Liver (tissue), 9 donors: ENCODE measurements around the gene LURAP1L. TPM values are rescaled to one million over a fixed set of nuclear protein-coding genes. Genes with fewer than 3 reads are reported as not detected.

Experiments
- DNase-seq: peaks from one replicate; pipeline ENCODE4 v3.0.0-alpha.2; 2017; ENCODE audit warnings: low spot score
- H3K27ac ChIP-seq, 2 donors: one replicate each; pipeline ENCODE4 v1.7.0; 2013; ENCODE audit warnings: inconsistent platforms in 2 of 2, low read length in 2 of 2, control low read depth in 1 of 2, low read depth in 1 of 2, mild to moderate bottlenecking in 1 of 2
- H3K27me3 ChIP-seq, 4 donors: one replicate each; pipeline versions ENCODE4 v1.6.1 to v1.7.0; 2013; ENCODE audit warnings: low read length in 3 of 4, inconsistent platforms in 1 of 4, mild to moderate bottlenecking in 1 of 4, moderate library complexity in 1 of 4; ENCODE audit not compliant: control insufficient read depth in 4 of 4, insufficient read depth in 4 of 4
- H3K36me3 ChIP-seq, 4 donors: one replicate each; pipeline versions ENCODE4 v1.6.1 to v1.7.0; 2013; ENCODE audit warnings: low read length in 3 of 4, mild to moderate bottlenecking in 3 of 4, low read depth in 1 of 4, moderate library complexity in 1 of 4; ENCODE audit not compliant: control insufficient read depth in 4 of 4, insufficient read depth in 3 of 4
- H3K4me1 ChIP-seq, 4 donors: one replicate each; pipeline versions ENCODE4 v1.6.1 to v1.7.0; 2013; ENCODE audit warnings: low read length in 3 of 4, mild to moderate bottlenecking in 3 of 4, moderate library complexity in 1 of 4; ENCODE audit not compliant: control insufficient read depth in 4 of 4, insufficient read depth in 4 of 4
- H3K4me3 ChIP-seq, 3 donors: one replicate each; pipeline versions ENCODE4 v1.6.1 to v1.7.0; 2013; ENCODE audit warnings: low read length in 3 of 3, control low read depth in 1 of 3, low read depth in 1 of 3, mild to moderate bottlenecking in 1 of 3
- H3K9ac ChIP-seq, 2 donors: one replicate each; pipeline ENCODE4 v1.7.0; 2013; ENCODE audit warnings: low read length in 2 of 2, mild to moderate bottlenecking in 2 of 2, moderate library complexity in 2 of 2, control low read depth in 1 of 2, low read depth in 1 of 2
- H3K9me3 ChIP-seq, 4 donors: one replicate each; pipeline versions ENCODE4 v1.6.1 to v1.7.0; 2013; ENCODE audit warnings: low read length in 3 of 4; ENCODE audit not compliant: control insufficient read depth in 4 of 4
- EGR1 ChIP-seq, 2 donors: IDR thresholded peaks; 2 replicates each; pipeline ENCODE4 v1.6.1; 2016 to 2018; ENCODE audit warnings: antibody characterized with exemption in 2 of 2, low read depth in 2 of 2
- FOXA1 ChIP-seq: IDR thresholded peaks from 2 replicates; pipeline ENCODE4 v1.6.1; 2016; ENCODE audit warnings: antibody characterized with exemption
- FOXA2 ChIP-seq: IDR thresholded peaks from 2 replicates; pipeline ENCODE4 v1.6.1; 2016; ENCODE audit warnings: antibody characterized with exemption
- GABPA ChIP-seq, 2 donors: IDR thresholded peaks in 1 of 2; conservative IDR thresholded peaks in 1 of 2; 2 replicates each; pipeline ENCODE4 v1.6.1; 2016; ENCODE audit warnings: antibody characterized with exemption in 2 of 2, mild to moderate bottlenecking in 1 of 2, moderate library complexity in 1 of 2
- HNF4A ChIP-seq, 2 donors: conservative IDR thresholded peaks; 2 replicates each; pipeline ENCODE4 v1.6.1; 2016; ENCODE audit warnings: antibody characterized with exemption in 2 of 2, mild to moderate bottlenecking in 2 of 2
- HNF4G ChIP-seq: IDR thresholded peaks from 2 replicates; pipeline ENCODE4 v1.6.1; 2016; ENCODE audit warnings: antibody characterized with exemption
- JUND ChIP-seq, 2 donors: IDR thresholded peaks; 2 replicates each; pipeline ENCODE4 v1.6.1; 2016; ENCODE audit warnings: antibody characterized with exemption in 2 of 2
- NR2F2 ChIP-seq: IDR thresholded peaks from 2 replicates; pipeline ENCODE4 v1.6.1; 2016; ENCODE audit warnings: antibody characterized with exemption
- RAD21 ChIP-seq, 2 donors: IDR thresholded peaks; 2 replicates each; pipeline ENCODE4 v1.6.1; 2016; ENCODE audit warnings: antibody characterized with exemption in 2 of 2, mild to moderate bottlenecking in 2 of 2
- RXRA ChIP-seq, 2 donors: IDR thresholded peaks; 2 replicates each; pipeline ENCODE4 v1.6.1; 2017 to 2018; ENCODE audit warnings: antibody characterized with exemption in 2 of 2, mild to moderate bottlenecking in 1 of 2
- SP1 ChIP-seq: IDR thresholded peaks from 2 replicates; pipeline ENCODE4 v1.6.1; 2018; ENCODE audit warnings: antibody characterized with exemption, mild to moderate bottlenecking
- TAF1 ChIP-seq: conservative IDR thresholded peaks from 2 replicates; pipeline ENCODE4 v1.6.1; 2016; ENCODE audit warnings: antibody characterized with exemption, mild to moderate bottlenecking
- YY1 ChIP-seq: IDR thresholded peaks from 2 replicates; pipeline ENCODE4 v1.6.1; 2016; ENCODE audit warnings: antibody characterized with exemption, mild to moderate bottlenecking
- WGBS: extraction: QIAGEN DNeasy Blood & Tissue Kit; methylation state at CpG from one replicate; pipeline ENCODE4 v1.1.7; 2013; 5-methylcytosine and 5-hydroxymethylcytosine counted together
- polyA plus RNA-seq, 2 donors: library from polyadenylated mRNA; stranded (reverse) in 1 of 2; unstranded in 1 of 2; fragments of 200-250 nt in 1 of 2; fragments of >200 nt in 1 of 2; fragmentation: Nextera tagmentation in 1 of 2; extraction: Ambion mirVana in 1 of 2; gene quantifications; one replicate each; pipeline versions ENCODE4 v1.2.1 to v1.2.3, GENCODE V29; 2013 to 2015
- total RNA-seq, 2 donors: library from RNA; depleted of rRNA; stranded (reverse); fragments of >200 nt; gene quantifications; one replicate each; pipeline ENCODE4 v1.2.3, GENCODE V29; 2014
- TF ChIP-seq, protein P1 (sequence below): IDR thresholded peaks from 2 replicates; pipeline ENCODE4 v1.6.1; 2016; ENCODE audit warnings: antibody characterized with exemption, mild to moderate bottlenecking
- TF ChIP-seq, protein P2 (sequence below): IDR thresholded peaks from 2 replicates; pipeline ENCODE4 v1.6.1; 2016; ENCODE audit warnings: antibody characterized with exemption
- TF ChIP-seq, protein P3 (sequence below): IDR thresholded peaks from 2 replicates; pipeline ENCODE4 v1.6.1; 2016; ENCODE audit warnings: antibody characterized with exemption
- TF ChIP-seq, protein P4 (sequence below): IDR thresholded peaks from 2 replicates; pipeline ENCODE4 v1.6.1; 2016; ENCODE audit warnings: antibody characterized with exemption
- TF ChIP-seq, protein P5 (sequence below): fragments of 150-350 bp; IDR thresholded peaks from 2 replicates; pipeline ENCODE4 v1.5.1; 2017; ENCODE audit warnings: improper control_type of control experiment, low read depth, low read length; ENCODE audit not compliant: missing input control
- donor health status: healthy.
- donor health status: healthy.
- donor health status: healthy.
- donor health status: healthy.
- donor health status: healthy.

The LURAP1L gene
- total and polyA plus RNA-seq, 4 donors, result 4.2 to 18.6 (median 8.9) TPM

DNA sequence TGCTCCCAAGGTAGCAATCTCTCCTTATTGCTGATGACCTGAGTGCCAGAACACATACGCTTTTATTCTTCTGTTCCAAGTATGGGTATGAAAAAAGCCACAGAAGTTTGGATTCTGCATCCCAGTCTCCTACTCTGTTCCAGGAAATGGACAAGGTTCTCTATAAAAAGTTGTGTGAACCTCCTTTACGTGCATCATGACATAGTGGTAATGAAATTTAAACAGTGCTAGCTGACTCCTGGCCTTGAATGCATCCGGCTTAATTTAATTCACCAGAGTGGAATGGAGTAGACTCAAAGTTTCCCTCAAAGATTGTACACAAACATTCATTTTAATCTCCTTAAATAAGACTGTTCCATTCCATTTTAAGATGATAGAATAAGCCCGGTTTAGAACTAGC lies 68.9 kb downstream of the LURAP1L start (continued):
- TF ChIP-seq, protein P1, sequence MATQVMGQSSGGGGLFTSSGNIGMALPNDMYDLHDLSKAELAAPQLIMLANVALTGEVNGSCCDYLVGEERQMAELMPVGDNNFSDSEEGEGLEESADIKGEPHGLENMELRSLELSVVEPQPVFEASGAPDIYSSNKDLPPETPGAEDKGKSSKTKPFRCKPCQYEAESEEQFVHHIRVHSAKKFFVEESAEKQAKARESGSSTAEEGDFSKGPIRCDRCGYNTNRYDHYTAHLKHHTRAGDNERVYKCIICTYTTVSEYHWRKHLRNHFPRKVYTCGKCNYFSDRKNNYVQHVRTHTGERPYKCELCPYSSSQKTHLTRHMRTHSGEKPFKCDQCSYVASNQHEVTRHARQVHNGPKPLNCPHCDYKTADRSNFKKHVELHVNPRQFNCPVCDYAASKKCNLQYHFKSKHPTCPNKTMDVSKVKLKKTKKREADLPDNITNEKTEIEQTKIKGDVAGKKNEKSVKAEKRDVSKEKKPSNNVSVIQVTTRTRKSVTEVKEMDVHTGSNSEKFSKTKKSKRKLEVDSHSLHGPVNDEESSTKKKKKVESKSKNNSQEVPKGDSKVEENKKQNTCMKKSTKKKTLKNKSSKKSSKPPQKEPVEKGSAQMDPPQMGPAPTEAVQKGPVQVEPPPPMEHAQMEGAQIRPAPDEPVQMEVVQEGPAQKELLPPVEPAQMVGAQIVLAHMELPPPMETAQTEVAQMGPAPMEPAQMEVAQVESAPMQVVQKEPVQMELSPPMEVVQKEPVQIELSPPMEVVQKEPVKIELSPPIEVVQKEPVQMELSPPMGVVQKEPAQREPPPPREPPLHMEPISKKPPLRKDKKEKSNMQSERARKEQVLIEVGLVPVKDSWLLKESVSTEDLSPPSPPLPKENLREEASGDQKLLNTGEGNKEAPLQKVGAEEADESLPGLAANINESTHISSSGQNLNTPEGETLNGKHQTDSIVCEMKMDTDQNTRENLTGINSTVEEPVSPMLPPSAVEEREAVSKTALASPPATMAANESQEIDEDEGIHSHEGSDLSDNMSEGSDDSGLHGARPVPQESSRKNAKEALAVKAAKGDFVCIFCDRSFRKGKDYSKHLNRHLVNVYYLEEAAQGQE, result no peak
- TF ChIP-seq JUND (IDR thresholded peaks at IDR 0.05) (no peak), FOXA2 (no peak)

DNA sequence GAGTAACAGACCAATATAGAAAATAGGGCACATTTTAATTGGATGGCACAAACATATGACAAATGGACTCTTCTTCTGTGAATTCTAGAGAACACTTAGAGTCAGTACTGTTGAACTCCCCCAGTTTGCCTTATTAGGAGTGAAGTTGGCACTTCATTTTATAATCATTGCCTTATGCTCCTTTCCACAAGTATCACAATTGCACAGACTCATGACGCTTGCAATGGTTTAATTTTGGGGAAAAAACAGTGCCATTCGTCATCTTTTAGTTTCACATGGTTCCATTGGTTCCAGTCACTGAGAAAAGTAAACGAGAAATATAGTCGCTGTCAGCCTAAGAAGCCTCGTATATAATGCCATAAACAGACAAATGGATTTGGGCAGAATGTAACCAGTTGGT lies 71.2 kb downstream of the LURAP1L start:
- H3K9me3 ChIP-seq, result no peaks in the 10 kb centered on the region
- WGBS, result 75% methylated on average over 5 of the region's 5 CpGs
- H3K4me3 ChIP-seq, result no peak overlapping the region
- H3K36me3 ChIP-seq, result no peaks in the 10 kb centered on the region
- no peak overlapping the region for H3K9ac ChIP-seq
- no peak overlapping the region for H3K27ac ChIP-seq
- H3K27me3 ChIP-seq, result no peaks in the 10 kb centered on the region
- DNase-seq, result no peak
- TF ChIP-seq, protein P2, sequence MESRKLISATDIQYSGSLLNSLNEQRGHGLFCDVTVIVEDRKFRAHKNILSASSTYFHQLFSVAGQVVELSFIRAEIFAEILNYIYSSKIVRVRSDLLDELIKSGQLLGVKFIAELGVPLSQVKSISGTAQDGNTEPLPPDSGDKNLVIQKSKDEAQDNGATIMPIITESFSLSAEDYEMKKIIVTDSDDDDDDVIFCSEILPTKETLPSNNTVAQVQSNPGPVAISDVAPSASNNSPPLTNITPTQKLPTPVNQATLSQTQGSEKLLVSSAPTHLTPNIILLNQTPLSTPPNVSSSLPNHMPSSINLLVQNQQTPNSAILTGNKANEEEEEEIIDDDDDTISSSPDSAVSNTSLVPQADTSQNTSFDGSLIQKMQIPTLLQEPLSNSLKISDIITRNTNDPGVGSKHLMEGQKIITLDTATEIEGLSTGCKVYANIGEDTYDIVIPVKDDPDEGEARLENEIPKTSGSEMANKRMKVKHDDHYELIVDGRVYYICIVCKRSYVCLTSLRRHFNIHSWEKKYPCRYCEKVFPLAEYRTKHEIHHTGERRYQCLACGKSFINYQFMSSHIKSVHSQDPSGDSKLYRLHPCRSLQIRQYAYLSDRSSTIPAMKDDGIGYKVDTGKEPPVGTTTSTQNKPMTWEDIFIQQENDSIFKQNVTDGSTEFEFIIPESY, result no peak
- TF ChIP-seq FOXA2 (no peak), HNF4G (no peak), JUND (IDR thresholded peaks at IDR 0.05) (no peak), RXRA (IDR thresholded peaks at IDR 0.05) (no peak), NR2F2 (no peak), SP1 (no peak), YY1 (no peak), GABPA (IDR thresholded peaks at IDR 0.05 in 1 of 2, conservative IDR thresholded peaks at IDR 0.05 in 1 of 2) (no peak), HNF4A (conservative IDR thresholded peaks at IDR 0.05) (no peak), EGR1 (IDR thresholded peaks at IDR 0.05; ENCODE audit: low read depth in 2 of 2) (no peak), RAD21 (IDR thresholded peaks at IDR 0.05) (no peak), FOXA1 (no peak), TAF1 (no peak)
- TF ChIP-seq, protein P3, sequence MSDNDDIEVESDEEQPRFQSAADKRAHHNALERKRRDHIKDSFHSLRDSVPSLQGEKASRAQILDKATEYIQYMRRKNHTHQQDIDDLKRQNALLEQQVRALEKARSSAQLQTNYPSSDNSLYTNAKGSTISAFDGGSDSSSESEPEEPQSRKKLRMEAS, result no peak
- TF ChIP-seq, protein P4, sequence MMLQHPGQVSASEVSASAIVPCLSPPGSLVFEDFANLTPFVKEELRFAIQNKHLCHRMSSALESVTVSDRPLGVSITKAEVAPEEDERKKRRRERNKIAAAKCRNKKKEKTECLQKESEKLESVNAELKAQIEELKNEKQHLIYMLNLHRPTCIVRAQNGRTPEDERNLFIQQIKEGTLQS, result no peak
- TF ChIP-seq, protein P5, sequence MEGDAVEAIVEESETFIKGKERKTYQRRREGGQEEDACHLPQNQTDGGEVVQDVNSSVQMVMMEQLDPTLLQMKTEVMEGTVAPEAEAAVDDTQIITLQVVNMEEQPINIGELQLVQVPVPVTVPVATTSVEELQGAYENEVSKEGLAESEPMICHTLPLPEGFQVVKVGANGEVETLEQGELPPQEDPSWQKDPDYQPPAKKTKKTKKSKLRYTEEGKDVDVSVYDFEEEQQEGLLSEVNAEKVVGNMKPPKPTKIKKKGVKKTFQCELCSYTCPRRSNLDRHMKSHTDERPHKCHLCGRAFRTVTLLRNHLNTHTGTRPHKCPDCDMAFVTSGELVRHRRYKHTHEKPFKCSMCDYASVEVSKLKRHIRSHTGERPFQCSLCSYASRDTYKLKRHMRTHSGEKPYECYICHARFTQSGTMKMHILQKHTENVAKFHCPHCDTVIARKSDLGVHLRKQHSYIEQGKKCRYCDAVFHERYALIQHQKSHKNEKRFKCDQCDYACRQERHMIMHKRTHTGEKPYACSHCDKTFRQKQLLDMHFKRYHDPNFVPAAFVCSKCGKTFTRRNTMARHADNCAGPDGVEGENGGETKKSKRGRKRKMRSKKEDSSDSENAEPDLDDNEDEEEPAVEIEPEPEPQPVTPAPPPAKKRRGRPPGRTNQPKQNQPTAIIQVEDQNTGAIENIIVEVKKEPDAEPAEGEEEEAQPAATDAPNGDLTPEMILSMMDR, result no peak
- no peaks in the 10 kb centered on the region for H3K4me1 ChIP-seq
